ENCODE measurements around the gene NEK9. TPM values are rescaled to one million over a fixed set of nuclear protein-coding genes. Genes with fewer than 3 reads are reported as not detected.

NEK9 gene
- total and polyA plus RNA-seq, 2 experiments from 2014 or later: 16.3 to 31.1 TPM

GRCh38 chr14:75051556-75051899 lies 75.3 kb downstream of the NEK9 start:
- no peak overlapping the region for H3K4me2 ChIP-seq
- H2AFZ ChIP-seq: no peak overlapping the region
- DNase-seq (ENCODE audit: low spot score) (peak; percentile 29), ATAC-seq (no peak; the same call in 2 of the 3 replicates)
- Mint-ChIP-seq H3K27me3 (ENCODE audit: insufficient read depth, low read depth, poor library complexity) (peaks cover 5% of the 10 kb centered on the region), H3K9me3 (no peaks in the 10 kb centered on the region; the same call in 1 of the 3 replicates), H3K27ac (peak overlapping the region; percentile 87; the same call in 1 of the 2 replicates), H3K4me3 (peak overlapping the region; percentile 82), H3K36me3 (ENCODE audit: low read depth) (no peaks in the 10 kb centered on the region), H3K4me1 (no peaks in the 10 kb centered on the region; the same call in 2 of the 3 replicates)
- H3F3A ChIP-seq (replicated peaks; ENCODE audit: low read depth): no peaks in the 10 kb centered on the region
- no peaks in the 10 kb centered on the region for H3K27me3 ChIP-seq (ENCODE audit: insufficient read depth)
- peaks cover 3% of the 10 kb centered on the region for H3K79me2 ChIP-seq (replicated peaks; ENCODE audit: insufficient read depth)
- no peak for TF ChIP-seq EZH2 (IDR thresholded peaks at IDR 0.05; ENCODE audit: low read depth, unreplicated experiment)
- no peak for TF ChIP-seq CTCF (conservative IDR thresholded peaks at IDR 0.05; ENCODE audit: low read depth in 2 of 2)
- TF ChIP-seq JUNB (IDR thresholded peaks at IDR 0.05; ENCODE audit: unreplicated experiment): no peak
- no peak for TF ChIP-seq STAT1 (IDR thresholded peaks at IDR 0.05; ENCODE audit: unreplicated experiment)
- TF ChIP-seq EZH2phosphoT487 (IDR thresholded peaks at IDR 0.05; ENCODE audit: unreplicated experiment): no peak
- no peak for TF ChIP-seq POLR2AphosphoS5 (IDR thresholded peaks at IDR 0.05; ENCODE audit: low read depth)
- no peak for TF ChIP-seq CREB1 (CRISPR knock-in tag; IDR thresholded peaks at IDR 0.05; ENCODE audit: low read depth)
- no peak for TF ChIP-seq ETS1 (IDR thresholded peaks at IDR 0.05)
- TF ChIP-seq ZNF462 (CRISPR knock-in tag; IDR thresholded peaks at IDR 0.05): no peak
- no peak for TF ChIP-seq ZNF114 (CRISPR knock-in tag; IDR thresholded peaks at IDR 0.05)
- no peak for TF ChIP-seq ZNF331 (CRISPR knock-in tag; IDR thresholded peaks at IDR 0.05; ENCODE audit: low read depth)
- H3K36me3 ChIP-seq (ENCODE audit: insufficient read depth): no peaks in the 10 kb centered on the region
- 0 out of 2 replicates have a peak overlapping the region, but pooled peaks have one; percentile 65 for H3K4me3 ChIP-seq
- H3K9me2 ChIP-seq (ENCODE audit: insufficient read depth): no peaks in the 10 kb centered on the region
- no peak overlapping the region for H3K27ac ChIP-seq (ENCODE audit: low read depth)
- no peaks in the 10 kb centered on the region; the same call in 1 of the 2 replicates for H4K20me1 ChIP-seq (replicated peaks; ENCODE audit: insufficient read depth)
- H3K4me1 ChIP-seq (ENCODE audit: insufficient read depth): no peaks in the 10 kb centered on the region
